Ishikawa (cell line): ENCODE results near the gene TGFBR3L.

Source experiments
- CEBPB ChIP-seq: IDR thresholded peaks from 2 replicates; pipeline ENCODE4 v1.6.1; 2012
- CREB1 ChIP-seq: IDR thresholded peaks from 2 replicates; pipeline ENCODE4 v1.6.1; 2012; ENCODE audit warnings: low read depth
- EGR1 ChIP-seq: IDR thresholded peaks from 2 replicates; pipeline ENCODE4 v1.6.1; 2012
- EP300 ChIP-seq: IDR thresholded peaks from 2 replicates; pipeline ENCODE4 v1.6.1; 2012; ENCODE audit warnings: borderline replicate concordance
- FOXM1 ChIP-seq: IDR thresholded peaks from 2 replicates; pipeline ENCODE4 v1.6.1; 2012; ENCODE audit warnings: low read depth, borderline replicate concordance
- NFIC ChIP-seq: IDR thresholded peaks from 2 replicates; pipeline ENCODE4 v1.6.1; 2012
- RAD21 ChIP-seq: IDR thresholded peaks from 2 replicates; pipeline ENCODE4 v1.6.1; 2012; ENCODE audit warnings: low read depth
- TAF1 ChIP-seq: IDR thresholded peaks from 2 replicates; pipeline ENCODE4 v1.6.1; 2012; ENCODE audit warnings: low read depth, mild to moderate bottlenecking
- TCF12 ChIP-seq: IDR thresholded peaks from 2 replicates; pipeline ENCODE4 v1.6.1; 2012; ENCODE audit warnings: low read depth
- TEAD4 ChIP-seq: IDR thresholded peaks from 2 replicates; pipeline ENCODE4 v1.6.1; 2012
- YY1 ChIP-seq: IDR thresholded peaks from 2 replicates; pipeline ENCODE4 v1.6.1; 2012; ENCODE audit warnings: low read depth
- ZBTB7A ChIP-seq: IDR thresholded peaks from 2 replicates; pipeline ENCODE4 v1.6.1; 2012; ENCODE audit warnings: low read depth
- TF ChIP-seq, protein P1 (sequence below): IDR thresholded peaks from 2 replicates; pipeline ENCODE4 v1.6.1; 2012; ENCODE audit warnings: low read depth, mild to moderate bottlenecking
- TF ChIP-seq, protein P2 (sequence below): IDR thresholded peaks from 2 replicates; pipeline ENCODE4 v1.6.1; 2012
- TF ChIP-seq, protein P3 (sequence below): IDR thresholded peaks from 2 replicates; pipeline ENCODE4 v1.6.1; 2012

TGFBR3L gene

DNA sequence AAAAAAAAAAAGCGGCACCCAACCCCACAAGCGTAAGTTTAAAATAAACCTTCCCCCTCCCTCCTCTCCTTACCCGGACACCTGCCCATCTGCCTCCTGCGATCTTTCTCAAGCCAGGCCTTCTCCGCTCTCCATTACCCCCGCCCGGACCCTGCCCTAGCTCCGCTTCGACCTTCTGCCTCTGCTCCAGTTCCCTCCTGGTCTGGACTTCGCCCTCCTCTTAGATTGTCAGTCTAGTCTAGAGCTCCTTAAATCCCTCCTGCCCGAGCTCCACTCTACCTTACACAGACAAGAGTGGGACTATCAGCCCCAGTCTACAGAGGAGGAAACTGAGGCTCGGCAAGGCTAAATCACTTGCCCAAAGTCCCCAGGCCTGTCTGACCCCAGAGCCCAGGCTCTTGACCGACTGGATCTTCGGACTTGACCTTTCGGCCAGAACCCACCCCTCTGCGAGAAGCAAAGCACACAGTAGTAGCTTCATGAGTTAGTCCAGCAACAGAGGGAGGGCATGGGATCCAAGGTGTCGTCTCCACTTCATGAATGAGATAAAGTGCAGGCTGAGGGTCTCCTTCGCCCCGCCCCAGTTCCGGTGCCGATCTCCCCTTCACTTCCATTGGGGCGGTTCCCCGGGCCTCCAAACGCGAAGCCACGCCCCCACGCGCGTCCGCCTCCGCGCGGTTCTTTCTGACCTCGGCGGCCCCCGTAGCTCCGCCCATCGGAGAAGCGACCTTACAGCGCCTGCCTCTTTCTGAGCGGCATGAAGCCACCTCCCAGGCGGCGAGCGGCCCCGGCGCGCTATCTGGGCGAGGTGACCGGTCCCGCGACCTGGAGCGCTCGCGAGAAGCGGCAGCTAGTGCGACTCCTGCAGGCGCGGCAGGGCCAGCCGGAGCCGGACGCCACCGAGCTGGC, 5.2 kb downstream of the TGFBR3L start, which contains the start of gene SNAPC2:
Gene SNAPC2, plus strand, starts transcription at position 729 of the 909 bp plus-strand sequence. Its CDS starts 29 bp downstream, at position 758.
- no peak for TF ChIP-seq YY1
- TF ChIP-seq CREB1, result no peak
- no peak for TF ChIP-seq CEBPB
- TF ChIP-seq RAD21, result no peak
- TF ChIP-seq TCF12, result peak; percentile 55; the same call in 1 of the 2 replicates
- TF ChIP-seq NFIC, result peak; percentile 47; the same call in 1 of the 2 replicates
- TF ChIP-seq, protein P1, sequence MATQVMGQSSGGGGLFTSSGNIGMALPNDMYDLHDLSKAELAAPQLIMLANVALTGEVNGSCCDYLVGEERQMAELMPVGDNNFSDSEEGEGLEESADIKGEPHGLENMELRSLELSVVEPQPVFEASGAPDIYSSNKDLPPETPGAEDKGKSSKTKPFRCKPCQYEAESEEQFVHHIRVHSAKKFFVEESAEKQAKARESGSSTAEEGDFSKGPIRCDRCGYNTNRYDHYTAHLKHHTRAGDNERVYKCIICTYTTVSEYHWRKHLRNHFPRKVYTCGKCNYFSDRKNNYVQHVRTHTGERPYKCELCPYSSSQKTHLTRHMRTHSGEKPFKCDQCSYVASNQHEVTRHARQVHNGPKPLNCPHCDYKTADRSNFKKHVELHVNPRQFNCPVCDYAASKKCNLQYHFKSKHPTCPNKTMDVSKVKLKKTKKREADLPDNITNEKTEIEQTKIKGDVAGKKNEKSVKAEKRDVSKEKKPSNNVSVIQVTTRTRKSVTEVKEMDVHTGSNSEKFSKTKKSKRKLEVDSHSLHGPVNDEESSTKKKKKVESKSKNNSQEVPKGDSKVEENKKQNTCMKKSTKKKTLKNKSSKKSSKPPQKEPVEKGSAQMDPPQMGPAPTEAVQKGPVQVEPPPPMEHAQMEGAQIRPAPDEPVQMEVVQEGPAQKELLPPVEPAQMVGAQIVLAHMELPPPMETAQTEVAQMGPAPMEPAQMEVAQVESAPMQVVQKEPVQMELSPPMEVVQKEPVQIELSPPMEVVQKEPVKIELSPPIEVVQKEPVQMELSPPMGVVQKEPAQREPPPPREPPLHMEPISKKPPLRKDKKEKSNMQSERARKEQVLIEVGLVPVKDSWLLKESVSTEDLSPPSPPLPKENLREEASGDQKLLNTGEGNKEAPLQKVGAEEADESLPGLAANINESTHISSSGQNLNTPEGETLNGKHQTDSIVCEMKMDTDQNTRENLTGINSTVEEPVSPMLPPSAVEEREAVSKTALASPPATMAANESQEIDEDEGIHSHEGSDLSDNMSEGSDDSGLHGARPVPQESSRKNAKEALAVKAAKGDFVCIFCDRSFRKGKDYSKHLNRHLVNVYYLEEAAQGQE, result no peak
- TF ChIP-seq, protein P2, sequence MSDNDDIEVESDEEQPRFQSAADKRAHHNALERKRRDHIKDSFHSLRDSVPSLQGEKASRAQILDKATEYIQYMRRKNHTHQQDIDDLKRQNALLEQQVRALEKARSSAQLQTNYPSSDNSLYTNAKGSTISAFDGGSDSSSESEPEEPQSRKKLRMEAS, result peak; percentile 39; the same call in 1 of the 2 replicates
- TF ChIP-seq, protein P3, sequence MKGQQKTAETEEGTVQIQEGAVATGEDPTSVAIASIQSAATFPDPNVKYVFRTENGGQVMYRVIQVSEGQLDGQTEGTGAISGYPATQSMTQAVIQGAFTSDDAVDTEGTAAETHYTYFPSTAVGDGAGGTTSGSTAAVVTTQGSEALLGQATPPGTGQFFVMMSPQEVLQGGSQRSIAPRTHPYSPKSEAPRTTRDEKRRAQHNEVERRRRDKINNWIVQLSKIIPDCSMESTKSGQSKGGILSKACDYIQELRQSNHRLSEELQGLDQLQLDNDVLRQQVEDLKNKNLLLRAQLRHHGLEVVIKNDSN, result no peak
- peak; percentile 83; the same call in 1 of the 2 replicates for TF ChIP-seq ZBTB7A
- peak; percentile 59; the same call in 1 of the 2 replicates for TF ChIP-seq TAF1
- peak; percentile 78 for TF ChIP-seq EGR1
- TF ChIP-seq EP300, result no peak
- TF ChIP-seq FOXM1, result no peak; the same call in 1 of the 2 replicates
- no peak for TF ChIP-seq TEAD4

DNA sequence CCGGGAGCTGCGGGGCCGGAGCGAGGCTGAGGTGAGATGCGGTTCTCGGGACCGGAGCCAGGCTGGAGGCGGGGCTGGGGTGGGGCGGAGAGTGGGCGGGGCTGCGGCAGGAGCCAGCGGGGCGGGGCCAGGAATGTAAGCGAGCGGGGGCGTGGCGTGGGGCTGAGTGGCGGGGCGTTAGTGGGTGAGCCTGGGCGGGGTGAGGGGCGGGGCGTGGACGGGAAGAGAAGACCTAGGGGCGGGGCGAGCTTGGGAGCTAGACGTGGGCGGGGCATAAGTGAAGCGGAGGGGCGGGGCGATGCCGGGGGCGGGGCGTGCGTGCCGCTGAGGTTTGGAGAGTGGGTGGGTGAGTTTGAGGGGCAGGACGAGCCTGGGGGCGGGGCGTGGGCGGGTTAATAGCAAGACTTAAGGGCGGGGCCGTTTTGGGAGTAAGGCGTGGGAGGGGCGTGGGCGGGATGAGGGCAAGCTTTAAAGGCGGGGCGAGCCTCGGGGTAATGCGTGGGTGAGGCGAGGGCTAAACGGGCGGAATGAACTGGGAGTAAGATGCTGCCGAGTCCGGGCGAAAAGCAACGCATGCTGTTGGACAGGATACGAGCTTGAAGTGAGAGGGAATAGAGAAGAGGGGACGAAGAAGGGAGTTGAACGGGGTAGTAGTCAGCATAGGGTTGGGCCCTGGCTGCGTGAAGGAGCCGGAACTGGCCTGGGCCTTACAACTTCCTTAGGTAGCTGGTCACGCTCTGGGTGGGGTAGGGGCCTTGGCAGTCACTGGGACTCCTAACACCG, 6.1 kb downstream of the TGFBR3L start:
- TF ChIP-seq CEBPB (no peak), EGR1 (peak; percentile 99)
- TF ChIP-seq, protein P3, result no peak
- TF ChIP-seq, protein P2, result peak; percentile 49

DNA sequence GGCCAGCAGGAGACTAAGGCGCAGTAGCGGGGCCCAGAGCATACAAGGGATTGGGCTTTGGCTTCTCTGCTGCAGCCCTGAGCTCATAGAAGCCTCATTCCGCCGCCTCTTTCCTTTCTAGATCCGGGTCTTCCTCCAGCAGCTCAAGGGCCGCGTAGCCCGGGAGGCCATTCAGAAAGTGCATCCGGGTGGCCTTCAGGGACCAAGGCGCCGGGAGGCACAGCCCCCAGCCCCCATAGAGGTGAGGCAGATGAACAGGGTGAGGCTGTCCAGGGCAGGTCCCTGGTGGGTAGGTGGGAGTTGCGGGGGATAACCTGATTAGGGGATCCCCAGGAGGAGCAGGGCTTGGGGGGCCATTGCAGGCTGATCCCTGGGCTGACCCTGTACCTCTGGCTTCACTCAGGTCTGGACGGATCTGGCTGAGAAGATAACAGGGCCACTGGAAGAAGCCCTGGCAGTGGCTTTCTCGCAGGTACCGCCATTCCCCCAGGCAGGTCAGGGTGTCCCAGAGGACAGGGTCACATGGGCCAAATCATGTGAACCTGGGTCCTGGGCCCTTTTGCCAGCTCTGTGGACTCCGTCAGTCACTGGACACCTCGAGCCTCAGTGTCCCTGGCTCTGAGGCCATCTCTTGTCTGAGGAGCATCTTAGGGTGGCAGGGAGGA, 6.8 kb downstream of the TGFBR3L start:
- no peak for TF ChIP-seq CREB1
- TF ChIP-seq NFIC, result no peak
- TF ChIP-seq, protein P3, result 0 out of 2 replicates have a peak, but pooled peaks have one; percentile 13

DNA sequence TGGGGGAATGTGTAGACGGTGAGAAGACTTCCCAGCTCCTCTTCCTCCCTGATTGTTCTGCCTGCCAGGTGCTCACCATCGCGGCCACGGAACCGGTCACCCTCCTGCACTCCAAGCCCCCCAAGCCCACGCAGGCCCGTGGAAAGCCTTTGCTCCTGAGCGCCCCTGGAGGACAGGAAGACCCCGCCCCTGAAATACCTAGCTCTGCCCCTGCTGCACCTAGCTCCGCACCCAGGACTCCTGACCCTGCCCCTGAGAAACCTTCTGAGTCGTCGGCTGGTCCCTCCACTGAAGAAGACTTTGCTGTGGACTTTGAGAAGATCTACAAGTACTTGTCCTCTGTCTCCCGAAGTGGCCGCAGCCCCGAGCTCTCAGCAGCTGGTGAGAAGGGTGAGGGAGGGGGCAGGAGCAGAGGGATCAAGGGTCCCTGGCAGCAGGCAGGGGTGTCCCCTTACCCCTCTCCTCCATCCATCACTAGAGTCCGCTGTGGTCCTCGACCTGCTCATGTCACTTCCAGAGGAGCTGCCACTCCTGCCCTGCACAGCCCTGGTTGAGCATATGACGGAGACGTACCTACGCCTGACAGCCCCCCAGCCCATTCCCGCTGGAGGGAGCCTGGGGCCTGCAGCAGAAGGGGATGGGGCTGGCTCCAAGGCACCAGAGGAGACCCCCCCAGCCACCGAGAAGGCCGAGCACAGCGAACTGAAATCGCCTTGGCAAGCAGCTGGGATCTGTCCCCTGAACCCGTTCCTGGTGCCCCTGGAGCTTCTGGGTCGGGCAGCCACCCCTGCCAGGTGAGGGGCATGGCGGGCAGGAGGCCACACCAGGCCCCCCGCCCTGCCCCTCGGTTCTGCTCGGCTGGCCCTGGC, 7.6 kb downstream of the TGFBR3L start:
- TF ChIP-seq, protein P2, result no peak
- TF ChIP-seq TAF1 (no peak), TEAD4 (no peak), ZBTB7A (no peak)
- TF ChIP-seq, protein P1, result no peak
